Limb (tissue), 2 donors: ENCODE data around the gene MKX.
A peak's percentile ranks its signal among the peaks of the same experiment; 100 is the strongest.

Source experiments
- DNase-seq, 2 donors: peaks; one replicate each; pipeline ENCODE4 v3.0.0-alpha.2; 2016; ENCODE audit errors: extremely low spot score in 2 of 2

Gene MKX

DNA sequence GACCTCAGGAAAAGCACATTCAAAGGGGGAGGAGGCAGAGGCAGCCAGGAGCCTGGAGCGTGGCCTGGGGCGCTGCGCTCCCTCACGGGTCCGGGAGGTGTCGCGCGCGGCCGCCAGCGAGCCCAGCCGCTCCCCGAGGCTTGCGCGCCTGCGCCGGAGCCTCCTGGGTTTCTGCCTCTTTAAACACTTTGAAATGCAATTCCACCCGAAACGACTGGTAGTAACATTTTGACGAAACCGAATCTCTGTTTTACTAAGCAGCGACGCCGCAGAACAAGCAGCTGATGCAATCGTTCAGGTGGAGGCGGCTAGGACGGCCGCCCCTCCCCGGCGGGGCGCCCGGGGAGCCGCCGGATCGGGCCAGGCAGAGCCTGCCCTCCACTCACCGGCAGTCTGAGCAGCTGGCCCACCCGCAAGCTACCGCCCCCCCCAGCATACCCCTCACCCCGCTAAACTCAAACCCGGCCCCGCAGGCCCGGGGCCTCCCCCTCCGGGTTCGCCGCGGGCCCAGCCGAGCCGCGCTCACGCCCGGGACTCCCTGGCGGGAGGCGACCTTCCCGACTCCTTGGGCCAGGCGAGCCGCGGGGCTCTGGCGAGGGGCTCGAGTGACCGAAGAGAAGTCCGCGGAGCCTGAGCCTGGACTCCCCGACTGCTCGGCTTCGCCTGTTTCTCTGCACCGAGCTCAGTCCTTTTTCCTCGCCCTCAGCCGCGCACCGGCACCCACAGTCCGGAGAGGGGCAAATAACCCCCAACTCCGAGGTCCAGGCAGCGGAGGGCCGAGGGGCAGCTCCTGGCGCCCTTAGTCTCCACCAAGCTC is 3.2 kb downstream of the MKX start:
- peak; percentile 90 for DNase-seq

DNA sequence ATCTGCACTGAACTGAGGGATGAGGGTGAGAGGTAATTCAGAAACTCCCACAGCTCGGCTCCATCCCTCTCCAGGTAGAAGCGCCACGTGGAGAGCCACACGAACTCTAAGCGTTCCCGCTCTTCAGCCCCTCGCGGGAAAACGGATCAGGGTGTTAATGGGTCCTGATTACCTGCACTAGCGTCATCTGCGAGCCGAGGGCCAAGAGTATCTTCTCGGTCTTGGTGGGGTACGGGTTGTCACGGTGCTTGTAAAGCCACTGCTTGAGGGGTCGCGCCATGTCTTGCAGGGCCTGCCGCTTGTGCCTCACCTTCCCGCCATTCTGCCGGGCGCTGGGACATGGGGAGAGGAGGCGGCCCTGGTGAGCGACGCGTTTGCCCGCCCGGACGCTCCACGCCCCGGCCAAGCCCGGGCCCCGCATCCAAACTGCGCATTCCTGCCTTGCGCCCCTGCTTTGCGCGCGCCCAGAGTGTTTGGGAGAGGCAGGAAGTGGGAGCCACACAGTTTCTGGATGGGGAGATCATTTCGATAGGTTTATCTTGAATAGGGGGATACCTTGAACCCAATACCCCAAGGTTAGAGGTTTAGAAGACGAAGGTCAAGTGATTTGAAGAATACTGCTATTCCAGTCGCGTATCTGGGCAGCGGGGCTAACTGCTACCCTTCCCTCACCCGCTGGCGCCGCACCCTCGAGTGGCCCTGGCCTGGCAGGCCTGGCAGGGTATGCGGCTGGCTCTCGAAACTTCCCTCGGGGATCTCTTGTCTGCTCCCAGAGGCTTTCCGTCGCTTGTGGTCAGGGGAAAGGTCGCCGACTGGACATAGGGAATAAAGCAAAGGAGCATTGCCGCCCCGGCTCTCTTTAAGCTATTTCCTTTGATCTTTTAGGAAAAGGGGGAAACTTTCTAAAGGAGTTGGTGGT is 4.2 kb downstream of the MKX start:
- DNase-seq = peak in 1 of 2 donors; percentile 38

- no peak for DNase-seq
Observed at GRCh38 chr10:27736396-27736795, 9.2 kb downstream of the MKX start.

DNA sequence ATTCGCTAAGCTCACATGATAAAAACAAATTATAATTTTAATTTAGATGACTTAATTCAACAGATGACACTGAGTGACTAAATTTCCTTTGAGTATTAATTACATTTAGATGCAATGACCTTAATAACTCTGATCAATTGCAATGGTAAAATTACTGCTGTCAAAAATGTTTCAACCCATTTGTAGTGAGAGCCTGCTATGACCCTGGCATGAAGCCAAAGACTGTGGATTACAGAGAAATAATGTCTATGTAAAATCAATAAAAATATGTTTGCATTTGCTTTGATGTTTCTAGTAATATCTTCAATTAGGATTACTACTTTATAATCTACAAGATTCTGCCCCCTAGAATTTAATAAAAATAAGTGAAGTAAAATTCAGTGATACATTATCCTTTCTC is 15.6 kb downstream of the MKX start:
- no peak for DNase-seq

DNA sequence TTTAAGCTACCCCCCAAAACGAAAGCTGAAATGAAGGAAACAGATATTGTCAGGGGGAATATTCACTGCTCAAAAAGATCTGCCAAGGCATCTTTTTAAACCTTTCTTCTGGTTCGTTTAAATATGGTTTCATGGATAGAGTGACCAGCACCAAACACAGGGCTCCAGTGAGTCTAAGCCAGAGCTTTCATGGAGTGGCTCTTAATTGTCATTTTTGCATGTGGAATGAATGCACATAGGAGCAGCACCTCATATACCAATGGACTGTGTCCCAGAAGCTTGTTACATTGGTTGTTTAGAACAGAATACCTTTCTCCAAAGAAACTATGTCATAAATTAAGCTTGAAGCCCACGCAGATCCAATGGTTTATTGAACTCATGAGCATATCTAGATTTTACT is 17.3 kb downstream of the MKX start:
- no peak for DNase-seq

- no peak for DNase-seq
Observed at GRCh38 chr10:27724287-27724686, 21.3 kb downstream of the MKX start.

- no peak for DNase-seq
Observed at GRCh38 chr10:27723436-27723835, 22.2 kb downstream of the MKX start.

DNA sequence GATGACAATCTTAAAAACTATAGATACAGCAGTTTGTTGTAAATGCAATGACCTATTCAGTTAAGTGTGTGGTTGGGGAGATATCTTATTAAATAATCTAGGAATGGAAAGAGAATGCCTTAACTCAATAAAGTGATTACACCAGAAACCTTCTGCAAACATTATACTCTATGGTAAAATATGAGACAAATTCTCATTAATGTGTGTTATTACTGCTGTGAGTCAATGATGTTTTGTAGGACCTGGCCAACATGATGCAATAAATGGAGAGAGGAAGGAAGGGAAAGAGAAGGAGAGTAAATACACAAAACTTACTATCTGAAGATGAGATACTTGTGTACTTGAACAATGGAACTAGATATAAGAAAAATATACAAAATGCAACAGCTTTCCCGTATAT is 25.1 kb downstream of the MKX start:
- no peak for DNase-seq

GRCh38 chr10:27719052-27719451 is 26.6 kb downstream of the MKX start:
- no peak for DNase-seq

GRCh38 chr10:27717861-27718260 is 27.8 kb downstream of the MKX start:
- DNase-seq = no peak

GRCh38 chr10:27717224-27717623 is 28.4 kb downstream of the MKX start:
- DNase-seq = no peak

- DNase-seq = no peak
Observed at GRCh38 chr10:27716521-27716920, 29.1 kb downstream of the MKX start.

DNA sequence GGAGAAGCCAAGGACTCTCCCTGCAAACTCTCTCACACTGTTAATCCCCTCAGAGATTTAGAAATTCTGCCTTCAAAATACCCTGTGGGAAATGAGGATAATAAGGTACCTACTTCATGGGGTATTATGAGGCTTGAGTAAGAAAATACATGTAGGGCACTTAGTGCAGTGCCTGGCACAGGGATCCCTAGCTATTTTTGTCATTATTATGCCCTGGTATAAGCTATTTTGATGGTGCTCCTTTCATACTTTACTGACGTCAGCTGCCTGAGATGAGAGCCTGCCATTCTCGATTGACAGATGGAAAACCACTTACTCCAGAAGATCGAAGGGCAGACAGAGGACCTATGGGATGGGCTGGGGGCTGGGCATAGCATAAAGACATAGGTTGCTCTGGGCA is 30.1 kb downstream of the MKX start:
- no peak for DNase-seq

DNA sequence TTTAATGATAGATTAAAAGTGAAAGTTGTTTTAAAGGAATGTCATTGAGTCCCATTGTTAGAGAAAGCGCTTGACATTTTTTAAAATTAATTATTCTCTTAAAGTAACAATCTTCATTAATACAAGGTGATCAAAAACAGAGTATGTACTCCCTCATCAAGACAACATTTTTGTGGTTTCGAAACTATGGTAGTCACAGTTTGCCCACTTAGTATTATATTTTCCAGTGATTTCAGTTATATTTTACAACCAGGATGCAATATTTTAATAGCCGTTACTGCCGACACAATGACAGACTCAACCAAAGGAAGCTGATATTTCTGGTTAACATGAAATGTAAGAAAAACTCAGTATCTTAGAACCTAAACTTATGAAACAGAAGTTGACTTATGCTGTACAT is 31.3 kb downstream of the MKX start:
- no peak for DNase-seq

GRCh38 chr10:27713941-27714340 is 31.7 kb downstream of the MKX start:
- DNase-seq = peak; percentile 34 to 83

GRCh38 chr10:27710014-27710413 is 35.6 kb downstream of the MKX start:
- no peak for DNase-seq

DNA sequence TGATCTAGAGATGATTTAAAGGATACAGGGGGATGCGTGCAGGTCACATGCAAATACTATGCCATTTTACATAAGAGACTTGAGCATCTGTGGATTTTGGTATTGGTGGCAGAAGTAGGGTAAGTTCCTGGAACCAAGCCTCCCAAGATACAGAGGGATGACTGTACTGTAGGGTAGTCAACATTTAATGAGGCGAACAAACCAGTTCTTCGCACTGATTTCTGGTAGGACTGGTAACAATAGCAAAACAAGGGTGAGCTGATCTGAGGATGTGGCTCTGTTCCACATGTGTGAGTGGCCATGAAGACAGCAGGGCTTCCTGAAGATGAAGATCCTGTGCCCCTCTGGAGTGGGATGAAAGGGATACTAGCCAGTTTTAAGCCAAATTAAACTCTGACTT is 36.3 kb downstream of the MKX start:
- DNase-seq = no peak

DNA sequence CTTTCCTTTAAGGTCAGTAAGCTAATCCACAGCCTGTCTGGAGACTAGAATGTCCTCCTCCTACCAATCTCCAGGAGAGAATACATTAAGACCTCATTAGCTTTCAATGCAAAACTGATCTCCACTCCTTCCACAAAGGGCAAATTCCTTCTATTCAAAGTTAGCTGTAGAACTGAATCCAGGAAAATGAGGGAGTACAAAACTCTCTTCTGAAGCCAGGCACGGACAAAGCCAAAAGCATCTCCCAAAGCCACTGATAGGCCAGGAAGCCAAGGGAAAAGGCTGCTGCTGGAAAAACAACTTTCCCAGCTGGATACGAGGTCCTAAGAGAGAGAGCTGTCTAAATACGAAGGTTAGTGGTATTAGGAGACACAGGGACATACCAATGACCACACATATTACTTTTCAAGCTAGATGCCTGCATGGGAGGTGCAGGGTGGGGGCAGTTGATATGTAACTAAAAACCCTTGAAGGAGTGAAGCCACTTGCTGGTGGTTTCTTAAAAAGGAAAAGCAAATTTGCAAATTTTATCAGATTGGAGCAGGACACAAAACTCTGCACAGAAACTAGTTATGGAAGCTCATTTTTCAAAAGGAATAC is 43.6 kb downstream of the MKX start:
- no peak for DNase-seq

DNA sequence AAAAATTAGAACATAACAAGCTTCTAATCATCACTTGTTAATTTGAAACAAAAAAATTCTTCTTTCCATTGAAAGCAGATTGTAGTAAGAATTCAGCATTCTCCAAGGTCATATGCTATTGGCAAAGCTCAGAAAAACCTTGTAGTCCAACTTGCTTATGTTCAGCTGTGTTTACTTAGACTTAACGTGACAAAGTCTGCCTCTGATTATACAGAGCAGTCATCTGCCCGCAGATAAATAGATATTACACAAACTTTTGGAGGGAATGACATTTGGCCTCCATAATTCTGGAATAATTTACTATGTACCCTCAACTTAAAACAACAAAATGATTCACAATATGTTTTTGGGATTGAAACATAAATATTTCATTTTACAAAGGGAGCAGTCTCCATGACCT is 45.8 kb downstream of the MKX start:
- no peak for DNase-seq

GRCh38 chr10:27698961-27699360 is 46.7 kb downstream of the MKX start:
- DNase-seq = no peak

DNA sequence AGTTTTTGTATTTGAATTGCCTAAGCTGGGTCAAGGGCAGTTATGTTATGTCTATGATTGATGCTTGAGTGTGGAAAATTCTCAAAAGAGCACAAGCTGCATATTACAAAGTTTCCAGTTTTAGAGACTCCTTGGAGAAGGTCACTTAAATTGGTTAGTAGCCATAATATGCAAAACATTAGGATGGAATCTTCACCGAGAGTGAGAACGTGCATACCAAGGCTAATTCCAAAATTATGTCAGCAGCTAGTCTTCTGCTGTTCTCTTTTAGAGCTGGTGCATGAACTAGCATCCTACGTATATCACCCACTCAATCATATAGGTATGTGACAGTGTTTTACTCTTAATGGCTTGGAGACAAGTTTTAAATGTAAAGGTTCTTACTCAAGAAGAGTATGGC is 49.2 kb downstream of the MKX start:
- no peak for DNase-seq

- DNase-seq = no peak
Observed at GRCh38 chr10:27695706-27696105, 49.9 kb downstream of the MKX start.
